Caki2 (cell line): ENCODE measurements around the gene RDM1. TPM values are rescaled to one million over a fixed set of nuclear protein-coding genes. Genes with fewer than 3 reads are reported as not detected.

Experiments
- DNase-seq: peaks from one replicate; pipeline ENCODE4 v3.0.0-alpha.2; 2015; ENCODE audit warnings: low read depth
- in situ Hi-C: cut with HindIII; loops from 2 replicates; pipeline ENCODE4 v1.10.0; 2016; ENCODE audit warnings: low sequenced_read_pairs, low pct_unique_long_range_greater_than_20kb, mixed read lengths
- total RNA-seq: library from RNA; depleted of rRNA; stranded (reverse); fragments of >200 nt; shearing (Covaris generic); gene quantifications from 2 replicates; pipeline ENCODE4 v1.2.3, GENCODE V29; 2014; ENCODE audit warnings: low replicate concordance; rRNA removed

The RDM1 gene
- total RNA-seq = 12.8 and 13.7 TPM in 2 replicates

- DNase-seq = peak; percentile 84
- in situ Hi-C loops = no loop called here
Observed at GRCh38 chr17:35930211-35931065, at the start of gene RDM1. TSS of gene RDM1 (minus strand) at chr17:35930773. CDS start at chr17:35930727, 46 bp downstream.

GRCh38 chr17:35978346-35978745 lies 47.8 kb upstream of the RDM1 start:
- in situ Hi-C loops = no loop called here
- no peak for DNase-seq

GRCh38 chr17:35977509-35977908 lies 46.9 kb upstream of the RDM1 start:
- in situ Hi-C loops = no loop called here
- no peak for DNase-seq

GRCh38 chr17:35973333-35974260 lies 43.0 kb upstream of the RDM1 start:
- in situ Hi-C loops = no loop called here
- no peak for DNase-seq

- in situ Hi-C loops = no loop called here
- DNase-seq = no peak
Observed at GRCh38 chr17:35972945-35973332, 42.4 kb upstream of the RDM1 start.

DNA sequence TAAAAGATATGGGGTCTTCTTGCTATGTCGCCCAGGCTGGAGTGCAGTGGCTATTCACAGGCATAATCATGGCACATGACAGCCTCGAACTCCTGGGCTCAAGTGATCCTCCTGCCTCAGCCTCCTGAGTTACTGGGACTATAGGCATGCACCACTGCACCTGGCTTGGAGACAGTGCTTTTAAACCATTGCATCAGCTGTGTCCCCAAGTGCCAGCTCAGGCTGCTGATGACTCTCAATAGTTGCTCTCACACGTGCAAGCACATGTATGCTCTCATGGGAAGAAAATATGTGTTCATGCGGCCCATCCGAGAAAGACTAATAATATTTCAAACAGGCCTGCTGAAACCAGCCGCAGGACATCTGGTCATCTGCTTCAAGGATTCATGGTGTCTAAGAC lies 42.0 kb upstream of the RDM1 start:
- in situ Hi-C loops = no loop called here
- no peak for DNase-seq

DNA sequence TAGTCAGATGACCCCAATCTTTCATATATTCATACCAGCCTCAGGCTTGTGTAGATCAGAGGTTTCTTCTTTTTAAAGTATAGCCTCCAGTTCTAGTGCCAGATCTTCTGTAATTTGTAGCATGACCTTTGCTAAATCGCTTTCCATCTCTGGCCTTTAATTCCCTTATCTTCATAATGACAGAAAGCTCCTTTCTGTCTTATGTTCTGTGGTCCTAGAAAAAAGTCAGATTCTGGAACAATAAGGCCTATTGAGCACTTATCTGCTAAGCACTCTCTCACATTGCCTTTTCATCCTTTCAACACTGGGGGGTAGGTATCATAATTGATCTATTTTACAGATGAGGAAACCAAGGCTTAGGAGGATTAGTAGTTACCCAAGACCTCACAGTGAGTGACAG lies 41.5 kb upstream of the RDM1 start:
- in situ Hi-C loops = no loop called here
- no peak for DNase-seq

GRCh38 chr17:35969558-35970380 lies 39.2 kb upstream of the RDM1 start:
- DNase-seq = peak; percentile 66
- in situ Hi-C loops = no loop called here

GRCh38 chr17:35968520-35969054 lies 38.0 kb upstream of the RDM1 start:
- no peak for DNase-seq
- in situ Hi-C loops = no loop called here

DNA sequence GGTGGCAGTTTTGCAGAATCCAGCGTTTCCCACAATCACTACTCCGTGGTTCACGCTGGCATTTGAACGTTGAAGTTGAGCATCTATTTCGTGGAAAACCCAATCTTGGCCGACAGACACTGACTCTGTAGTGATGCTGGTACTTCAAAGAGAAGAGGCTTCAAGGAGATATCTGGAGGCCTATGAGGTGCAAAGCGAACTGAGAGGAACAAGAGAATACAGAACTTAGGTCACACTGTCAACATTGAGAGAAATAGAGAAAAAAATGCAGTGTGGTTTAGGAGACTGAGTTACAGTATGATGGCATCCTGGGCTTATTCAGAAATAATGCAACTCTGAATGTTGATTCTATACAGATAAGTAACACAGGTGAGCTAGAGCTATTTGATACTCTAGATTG lies 34.7 kb upstream of the RDM1 start:
- in situ Hi-C loops = no loop called here
- no peak for DNase-seq

GRCh38 chr17:35963663-35964062 lies 33.1 kb upstream of the RDM1 start:
- no peak for DNase-seq
- in situ Hi-C loops = no loop called here

DNA sequence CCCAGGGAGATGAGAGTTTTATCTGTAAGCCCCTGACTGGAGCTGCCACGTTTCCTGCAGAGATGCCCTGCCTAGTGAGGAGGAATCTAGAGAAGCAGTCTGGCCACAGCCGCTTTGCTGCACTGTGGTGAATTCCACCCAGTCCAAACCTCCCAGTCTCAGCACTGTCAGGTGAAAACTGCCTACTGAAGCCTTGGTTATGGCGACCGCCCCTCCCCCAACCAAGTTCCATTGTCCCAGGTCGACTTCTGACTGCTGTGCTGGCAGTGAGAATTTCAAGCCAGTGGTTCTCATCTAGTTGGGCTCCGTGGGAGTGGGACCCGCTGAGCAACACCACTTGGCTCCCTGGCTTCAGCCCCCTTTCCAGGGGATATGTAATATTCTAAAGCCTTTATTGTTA lies 23.1 kb upstream of the RDM1 start:
- in situ Hi-C loops = no loop called here
- DNase-seq = no peak

- no peak for DNase-seq
Observed at GRCh38 chr17:35949401-35949800, 18.8 kb upstream of the RDM1 start.

DNA sequence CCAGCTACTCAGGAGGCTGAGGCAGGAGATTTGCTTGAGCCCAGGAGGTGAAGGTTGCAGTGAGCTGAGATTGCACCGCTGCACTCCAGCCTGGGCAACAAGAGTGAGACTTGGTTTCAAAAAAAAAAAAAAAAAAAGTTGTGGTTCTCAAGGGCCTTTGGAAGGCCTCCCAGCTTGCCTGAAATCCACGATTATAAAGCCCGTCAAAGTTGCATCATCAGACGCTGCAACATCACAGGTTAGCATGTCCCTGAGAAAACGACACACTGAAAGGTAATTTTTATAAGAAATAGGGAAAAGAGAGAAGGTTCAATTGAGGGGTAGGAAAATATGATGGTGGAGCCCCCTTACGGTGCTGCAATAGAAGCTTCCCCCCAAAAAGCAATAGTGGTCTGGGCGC lies 17.5 kb upstream of the RDM1 start:
- in situ Hi-C loops = no loop called here
- DNase-seq = no peak

More at GRCh38 chr17:35949401-35949800, 18.8 kb upstream of the RDM1 start:
- in situ Hi-C loops = no loop called here

DNA sequence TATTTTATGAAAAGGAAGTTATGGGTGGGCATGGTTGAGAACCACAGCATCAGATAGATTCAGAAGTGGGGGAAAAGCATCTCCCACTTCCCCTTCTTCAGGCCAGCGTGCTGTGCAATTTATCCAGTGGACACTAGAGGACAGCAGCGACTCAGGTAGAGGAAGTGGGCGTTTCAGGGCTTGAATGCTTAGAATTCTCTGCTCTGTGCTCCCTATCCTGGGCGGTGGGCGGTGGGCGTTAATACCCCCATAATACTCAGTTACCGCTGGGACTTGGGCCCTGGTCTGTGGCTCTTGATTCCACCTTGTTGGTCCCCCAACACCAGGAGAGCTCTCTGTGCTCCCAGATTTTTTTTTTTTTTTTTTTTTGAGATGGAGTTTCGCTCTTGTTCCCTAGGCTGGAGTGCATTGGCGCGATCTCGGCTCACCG lies 16.6 kb upstream of the RDM1 start:
- peak; percentile 68 for DNase-seq
- in situ Hi-C loops = no loop called here

GRCh38 chr17:35944151-35944550 lies 13.6 kb upstream of the RDM1 start:
- in situ Hi-C loops = no loop called here
- no peak for DNase-seq

- in situ Hi-C loops = no loop called here
- DNase-seq = no peak
Observed at GRCh38 chr17:35943537-35943936, 13.0 kb upstream of the RDM1 start, which contains the start of gene LYZL6. TSS of gene LYZL6 (minus strand) at chr17:35943713. CDS start at chr17:35939356, 4,357 bp downstream.

DNA sequence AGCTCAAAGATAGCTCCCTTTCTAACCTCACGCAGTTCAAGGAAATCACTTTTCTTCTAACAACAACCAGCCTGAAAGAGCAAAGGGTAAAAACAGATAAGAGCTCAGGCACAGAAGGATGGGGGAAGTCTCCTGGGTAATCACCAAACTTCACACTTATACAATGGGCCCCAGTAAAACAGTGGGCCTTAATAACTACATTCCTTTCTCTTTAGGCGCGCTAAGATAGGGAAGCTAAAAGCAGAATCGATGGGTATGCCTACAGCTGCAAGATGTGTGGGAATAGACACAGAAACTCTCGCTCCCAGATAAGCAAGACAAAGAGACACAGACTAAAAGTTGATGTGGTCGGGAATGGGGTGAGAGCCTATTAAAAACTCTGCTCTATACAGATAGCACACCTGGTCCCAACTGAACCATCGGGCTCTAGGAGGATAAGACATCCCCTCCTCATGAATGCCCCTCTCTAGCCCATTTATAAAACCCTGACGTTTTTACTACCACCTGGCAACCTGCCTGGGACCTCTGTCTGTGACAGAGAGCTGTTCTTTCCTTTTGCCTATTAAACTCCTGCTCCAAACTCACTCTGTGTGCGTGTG lies 12.1 kb upstream of the RDM1 start:
- no peak for DNase-seq
- in situ Hi-C loops = no loop called here
